Measurements from ENCODE around the gene APOC4.
"Not testable (repeated sequence)": the region's sequence is repeated elsewhere in the genome, so short reads cannot be mapped to it uniquely, and the experiment has no call there.

Gene APOC4

GRCh38 chr19:44958090-44958489 lies 16.1 kb downstream of the APOC4 start:
- DNase-seq (ENCODE audit: low read depth), result no peak

DNA sequence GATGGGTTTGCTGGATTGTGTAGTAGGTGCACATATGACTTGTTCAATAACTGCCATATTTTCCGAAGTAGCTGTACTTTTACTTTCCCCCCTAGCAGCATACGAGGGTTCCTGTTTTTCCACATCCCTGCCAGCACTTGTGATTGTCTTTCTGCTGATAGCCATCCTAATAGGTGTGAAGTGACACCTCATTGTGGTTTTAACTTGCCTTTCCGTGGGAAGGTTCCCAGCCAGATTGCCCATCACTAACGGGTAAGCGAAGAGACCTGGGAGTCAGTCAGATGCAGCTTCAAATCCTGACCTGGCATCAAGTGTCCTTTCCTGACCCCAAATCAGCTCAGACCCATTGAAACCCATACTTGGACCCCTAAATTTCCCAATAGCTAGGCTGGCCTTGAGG lies 17.7 kb downstream of the APOC4 start:
- no peak for DNase-seq (ENCODE audit: low read depth)

GRCh38 chr19:44960906-44961728 lies 19.1 kb downstream of the APOC4 start:
- no peak for DNase-seq (ENCODE audit: low read depth)

- no peak for DNase-seq (ENCODE audit: low read depth)
Measured at GRCh38 chr19:44961821-44962220, 19.8 kb downstream of the APOC4 start.

DNA sequence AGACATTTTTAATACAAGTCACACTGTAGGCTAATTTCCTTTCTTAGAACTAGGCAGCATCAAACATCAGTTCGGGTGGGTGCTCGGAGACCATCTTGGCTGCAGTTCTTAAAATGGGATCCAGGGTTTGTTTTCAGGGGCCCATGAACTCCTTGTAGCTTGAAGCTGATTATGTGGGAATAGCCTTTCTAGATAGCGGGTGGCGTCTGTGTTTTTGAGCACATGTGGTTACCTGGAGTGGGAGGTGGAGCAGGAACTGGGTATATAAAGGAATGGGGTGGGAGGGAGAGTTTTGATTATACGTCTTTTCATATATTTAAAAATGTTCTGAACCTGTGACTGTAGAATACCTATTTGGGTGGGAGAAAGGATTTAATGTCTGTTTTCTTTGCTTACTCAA lies 26.1 kb downstream of the APOC4 start:
- no peak for DNase-seq (ENCODE audit: low read depth)

DNA sequence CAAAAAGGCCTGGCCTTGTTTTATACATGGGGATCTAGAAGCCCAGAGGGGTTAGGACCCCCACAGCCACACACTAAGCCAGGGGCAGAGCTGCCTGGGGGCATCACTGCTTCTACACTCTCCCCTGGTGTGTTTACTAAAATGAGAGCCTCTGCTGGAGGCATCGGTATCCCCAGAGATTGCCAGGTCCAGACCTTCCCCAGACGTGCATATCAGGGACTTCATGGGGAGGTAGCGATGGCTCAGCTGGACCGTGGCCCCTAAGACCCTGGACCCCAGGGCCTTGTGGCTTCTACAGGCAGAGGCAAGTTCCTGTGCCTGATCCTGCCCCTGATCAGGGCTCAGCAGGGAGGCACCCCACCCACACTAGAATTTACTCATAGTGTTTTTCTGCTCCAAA lies 26.6 kb downstream of the APOC4 start:
- no peak for DNase-seq (ENCODE audit: low read depth)

DNA sequence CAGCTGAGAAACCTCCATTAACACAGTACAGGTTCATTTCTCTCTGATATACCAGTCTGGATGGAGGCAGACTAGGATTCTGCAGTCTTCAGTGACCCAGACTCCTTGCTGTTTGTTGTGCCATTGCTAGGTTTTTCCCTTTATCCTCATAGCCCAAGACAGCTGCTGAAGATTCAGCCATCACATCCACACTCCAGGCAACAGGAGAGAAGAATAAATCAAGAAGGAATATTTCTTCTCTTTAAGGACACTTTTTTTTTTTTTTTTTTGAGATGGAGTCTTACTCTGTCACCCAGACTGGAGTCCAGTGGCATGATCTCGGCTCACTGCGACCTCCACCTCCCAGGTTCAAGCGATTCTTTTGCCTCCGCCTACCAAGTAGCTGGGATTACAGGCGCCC lies 27.4 kb downstream of the APOC4 start:
- DNase-seq (ENCODE audit: low read depth), result no peak

GRCh38 chr19:44971451-44971850 lies 29.4 kb downstream of the APOC4 start:
- DNase-seq (ENCODE audit: low read depth), result not testable (repeated sequence)

- DNase-seq (ENCODE audit: low read depth), result no peak
Measured at GRCh38 chr19:44972802-44973201, 30.8 kb downstream of the APOC4 start.

DNA sequence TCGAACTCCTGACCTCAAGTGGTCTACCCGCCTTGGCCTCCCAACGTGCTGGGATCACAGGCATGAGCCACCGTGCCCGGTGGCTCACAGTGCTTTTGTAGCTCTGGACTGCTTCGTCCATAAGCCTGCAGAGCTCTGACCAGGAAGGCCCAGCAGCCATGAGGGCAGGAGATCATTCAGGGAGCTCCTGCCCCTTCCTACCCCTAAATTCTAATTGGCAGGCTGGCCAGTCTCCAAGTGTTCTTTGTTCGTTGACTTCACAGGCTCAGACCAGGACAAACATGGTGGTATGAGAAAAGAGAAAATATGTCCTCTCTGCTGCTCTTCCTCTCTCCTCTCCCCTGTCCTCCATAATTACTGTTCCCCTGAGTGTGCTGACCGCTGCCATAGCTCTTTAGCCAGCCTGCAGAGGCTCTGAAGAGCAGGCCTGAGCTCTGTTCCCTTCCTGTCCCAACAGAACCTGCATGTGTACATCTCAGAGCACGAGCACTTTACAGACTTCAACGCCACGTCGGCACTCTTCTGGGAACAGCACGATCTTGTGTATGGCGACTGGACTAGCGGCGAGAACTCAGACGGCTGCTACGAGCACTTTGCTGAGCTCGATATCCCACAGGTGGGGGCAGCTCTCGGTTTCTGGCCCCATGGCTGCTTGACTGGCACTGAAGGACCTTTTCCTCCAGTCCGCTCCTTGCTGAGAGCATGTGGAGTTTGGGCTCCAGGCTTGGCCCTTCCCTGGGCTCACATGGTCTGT lies 32.1 kb downstream of the APOC4 start:
- no peak for DNase-seq (ENCODE audit: low read depth)

GRCh38 chr19:44974857-44975256 lies 32.8 kb downstream of the APOC4 start:
- no peak for DNase-seq (ENCODE audit: low read depth)

- no peak for DNase-seq (ENCODE audit: low read depth)
Measured at GRCh38 chr19:44975444-44975843, 33.4 kb downstream of the APOC4 start.

DNA sequence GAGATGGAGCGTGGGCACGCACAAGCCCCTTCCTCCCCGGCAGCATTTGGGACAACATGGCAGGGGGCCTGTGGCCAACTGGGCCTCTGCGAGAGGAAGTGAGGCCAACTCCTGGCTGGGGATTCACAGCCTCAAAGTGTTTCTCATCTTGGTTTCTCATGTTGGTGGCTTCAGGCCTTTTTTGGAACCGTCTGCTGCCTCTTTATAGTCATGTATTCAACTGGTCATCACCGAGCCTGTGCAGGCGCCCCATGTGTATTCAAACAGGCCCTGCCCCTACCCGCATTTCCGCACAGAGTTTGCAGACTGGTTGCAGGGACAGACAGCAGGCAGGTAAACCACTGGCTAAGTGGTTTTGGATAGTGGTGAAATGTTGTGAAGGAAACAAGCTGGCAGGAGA lies 42.0 kb downstream of the APOC4 start:
- no peak for DNase-seq (ENCODE audit: low read depth)

GRCh38 chr19:44985445-44985844 lies 43.4 kb downstream of the APOC4 start:
- DNase-seq (ENCODE audit: low read depth), result no peak

DNA sequence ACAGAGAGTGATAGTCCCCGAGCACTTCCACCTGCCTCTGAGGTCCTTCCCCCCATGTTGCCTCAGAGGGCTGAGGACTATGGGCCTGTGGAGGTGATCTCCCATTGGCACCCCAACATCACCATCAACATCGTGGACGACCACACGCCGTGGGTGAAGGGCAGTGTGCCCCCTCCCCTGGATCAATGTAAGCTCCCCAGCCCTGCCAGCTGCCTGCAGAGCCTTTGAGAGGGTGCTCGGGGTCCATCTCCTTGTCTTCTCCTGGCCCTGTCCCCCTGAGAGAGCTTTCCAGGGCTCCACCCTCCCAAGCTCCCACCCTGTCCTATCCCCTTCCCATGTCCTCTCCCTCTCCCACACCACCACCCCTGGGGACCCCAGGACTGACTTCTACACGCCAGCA lies 44.4 kb downstream of the APOC4 start:
- no peak for DNase-seq (ENCODE audit: low read depth)

GRCh38 chr19:44987148-44987675 lies 45.2 kb downstream of the APOC4 start:
- no peak for DNase-seq (ENCODE audit: low read depth)

GRCh38 chr19:44988273-44988672 lies 46.2 kb downstream of the APOC4 start:
- DNase-seq (ENCODE audit: low read depth), result no peak

DNA sequence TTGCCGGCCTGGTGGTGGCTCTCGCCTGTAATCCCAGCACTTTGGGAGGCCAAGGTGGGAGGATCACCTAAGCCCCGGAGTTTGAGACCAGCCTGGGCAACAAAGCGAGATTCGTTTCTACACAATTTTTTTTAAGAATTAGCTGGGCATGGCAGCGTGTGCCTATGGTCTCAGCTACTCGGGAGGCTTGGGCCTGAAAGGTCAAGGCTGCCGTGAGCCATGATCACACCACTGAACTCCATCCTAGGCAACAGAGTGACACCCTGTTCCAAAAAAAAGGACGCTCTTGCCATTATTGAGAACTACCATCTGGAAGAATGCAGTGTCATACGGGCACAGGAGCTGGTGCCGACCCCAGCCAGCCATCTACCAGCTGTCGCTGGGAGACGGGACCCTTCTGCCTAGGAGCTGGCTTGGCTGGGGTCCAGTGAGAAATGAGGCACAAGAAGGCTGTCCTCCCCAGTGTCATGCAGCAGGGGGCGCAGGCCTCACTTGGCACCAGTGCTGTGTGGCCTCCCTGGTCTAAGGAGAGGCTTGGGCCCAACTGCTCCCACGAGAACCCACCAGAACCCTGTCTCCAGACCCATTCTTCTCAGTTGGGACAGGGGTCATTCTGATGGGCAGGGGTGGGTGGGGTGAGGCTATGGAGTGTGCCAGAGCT lies 47.0 kb downstream of the APOC4 start:
- DNase-seq (ENCODE audit: low read depth), result peak; percentile 22

GRCh38 chr19:44990459-44990858 lies 48.4 kb downstream of the APOC4 start:
- no peak for DNase-seq (ENCODE audit: low read depth)

DNA sequence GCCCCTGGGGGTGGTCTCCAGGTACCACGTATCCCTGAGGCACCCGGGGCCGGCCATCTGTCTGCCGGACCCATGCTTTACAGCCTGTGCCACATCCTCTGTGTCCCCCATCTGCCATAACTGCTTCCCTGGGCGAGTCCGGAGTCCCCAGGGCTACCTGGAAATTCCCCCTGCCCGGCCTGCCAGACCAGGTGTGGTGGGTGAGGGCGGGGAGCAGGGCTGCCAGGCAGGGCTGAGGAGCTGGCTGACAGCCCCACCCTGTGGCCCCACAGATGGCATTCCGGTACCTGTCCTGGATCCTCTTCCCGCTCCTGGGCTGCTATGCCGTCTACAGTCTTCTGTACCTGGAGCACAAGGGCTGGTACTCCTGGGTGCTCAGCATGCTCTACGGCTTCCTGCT lies 48.9 kb downstream of the APOC4 start:
- no peak for DNase-seq (ENCODE audit: low read depth)

- no peak for DNase-seq (ENCODE audit: low read depth)
Measured at GRCh38 chr19:44992336-44993163, 50.5 kb downstream of the APOC4 start.

- DNase-seq (ENCODE audit: low read depth), result no peak
Measured at GRCh38 chr19:44993526-44993925, 51.5 kb downstream of the APOC4 start.
